Measurements from ENCODE around the gene CDK6. TPM values are rescaled to one million over a fixed set of nuclear protein-coding genes. Genes with fewer than 3 reads are reported as not detected.

Gene CDK6
- total and polyA plus RNA-seq, 2 donors, result 6.5 to 42.0 TPM

GRCh38 chr7:92754919-92755581 is 81.3 kb downstream of the CDK6 start:
- peak in 8 of 9 donors; percentile 17 to 73 (median 40) for DNase-seq (ENCODE audit: low read depth in 6 of 9, low spot score in 9 of 9)

GRCh38 chr7:92753614-92754013 is 82.8 kb downstream of the CDK6 start:
- no peak overlapping the region for H3K4me3 ChIP-seq (ENCODE audit: low read length in 2 of 2)
- peaks cover 20 to 24% of the 10 kb centered on the region in 2 donors for H3K4me1 ChIP-seq (ENCODE audit: control insufficient read depth in 2 of 2, insufficient read depth in 2 of 2, low read length in 2 of 2)
- DNase-seq (ENCODE audit: low read depth in 6 of 9, low spot score in 9 of 9), result no peak
- peaks cover 0 to 22% of the 10 kb centered on the region in 2 donors for H3K36me3 ChIP-seq (ENCODE audit: control insufficient read depth in 2 of 2, insufficient read depth in 2 of 2, low read length in 1 of 2)
- H3K27me3 ChIP-seq (ENCODE audit: control insufficient read depth in 2 of 2, insufficient read depth in 1 of 2, low read length in 1 of 2), result no peaks in the 10 kb centered on the region
- WGBS, result 70% methylated on average over 3 of the region's 3 CpGs
- H3K27ac ChIP-seq (ENCODE audit: low read depth in 1 of 2, low read length in 1 of 2), result peak overlapping the region in 1 of 2 donors; percentile 23
- H3K9me3 ChIP-seq (ENCODE audit: control insufficient read depth in 2 of 2, insufficient read depth in 1 of 2, low read length in 1 of 2), result no peaks in the 10 kb centered on the region

More at GRCh38 chr7:92754919-92755581, 81.3 kb downstream of the CDK6 start:
- 8% methylated on average over 9 of the region's 9 CpGs for whole genome bisulfite sequencing
- no peaks in the 10 kb centered on the region for H3K27me3 ChIP-seq (ENCODE audit: control insufficient read depth in 2 of 2, insufficient read depth in 1 of 2, low read length in 1 of 2)
- no peak overlapping the region for H3K4me3 ChIP-seq (ENCODE audit: low read length in 2 of 2)
- H3K36me3 ChIP-seq (ENCODE audit: control insufficient read depth in 2 of 2, insufficient read depth in 2 of 2, low read length in 1 of 2), result peaks cover 0 to 19% of the 10 kb centered on the region in 2 donors
- H3K9me3 ChIP-seq (ENCODE audit: control insufficient read depth in 2 of 2, insufficient read depth in 1 of 2, low read length in 1 of 2), result no peaks in the 10 kb centered on the region
- peaks cover 18 to 28% of the 10 kb centered on the region in 2 donors for H3K4me1 ChIP-seq (ENCODE audit: control insufficient read depth in 2 of 2, insufficient read depth in 2 of 2, low read length in 2 of 2)
- H3K27ac ChIP-seq (ENCODE audit: low read depth in 1 of 2, low read length in 1 of 2), result peak overlapping the region; percentile 11 to 82

GRCh38 chr7:92751902-92752901 is 84.2 kb downstream of the CDK6 start:
- DNase-seq (ENCODE audit: low read depth in 6 of 9, low spot score in 9 of 9), result no peak
- Histone ChIP-seq H3K27me3 (ENCODE audit: control insufficient read depth in 2 of 2, insufficient read depth in 1 of 2, low read length in 1 of 2) (no peaks in the 10 kb centered on the region), H3K27ac (ENCODE audit: low read depth in 1 of 2, low read length in 1 of 2) (no peak overlapping the region), H3K36me3 (ENCODE audit: control insufficient read depth in 2 of 2, insufficient read depth in 2 of 2, low read length in 1 of 2) (peaks cover 0 to 18% of the 10 kb centered on the region in 2 donors), H3K4me3 (ENCODE audit: low read length in 2 of 2) (no peak overlapping the region), H3K9me3 (ENCODE audit: control insufficient read depth in 2 of 2, insufficient read depth in 1 of 2, low read length in 1 of 2) (no peaks in the 10 kb centered on the region), H3K4me1 (ENCODE audit: control insufficient read depth in 2 of 2, insufficient read depth in 2 of 2, low read length in 2 of 2) (peaks cover 23 to 27% of the 10 kb centered on the region in 2 donors)
- 95% methylated on average over 4 of the region's 4 CpGs for WGBS

- Histone ChIP-seq H3K4me1 (ENCODE audit: control insufficient read depth in 2 of 2, insufficient read depth in 2 of 2, low read length in 2 of 2) (peaks cover 23 to 27% of the 10 kb centered on the region in 2 donors), H3K36me3 (ENCODE audit: control insufficient read depth in 2 of 2, insufficient read depth in 2 of 2, low read length in 1 of 2) (peaks cover 0 to 23% of the 10 kb centered on the region in 2 donors), H3K27me3 (ENCODE audit: control insufficient read depth in 2 of 2, insufficient read depth in 1 of 2, low read length in 1 of 2) (no peaks in the 10 kb centered on the region), H3K27ac (ENCODE audit: low read depth in 1 of 2, low read length in 1 of 2) (no peak overlapping the region), H3K4me3 (ENCODE audit: low read length in 2 of 2) (no peak overlapping the region), H3K9me3 (ENCODE audit: control insufficient read depth in 2 of 2, insufficient read depth in 1 of 2, low read length in 1 of 2) (no peaks in the 10 kb centered on the region)
- 91% methylated on average over 6 of the region's 6 CpGs for WGBS
- no peak for DNase-seq (ENCODE audit: low read depth in 6 of 9, low spot score in 9 of 9)
These were observed 85.4 kb downstream of the CDK6 start for GRCh38 chr7:92750946-92751345.

GRCh38 chr7:92750447-92750839 is 85.9 kb downstream of the CDK6 start:
- 98% methylated on average over 4 of the region's 4 CpGs for WGBS
- Histone ChIP-seq H3K27me3 (ENCODE audit: control insufficient read depth in 2 of 2, insufficient read depth in 1 of 2, low read length in 1 of 2) (no peaks in the 10 kb centered on the region), H3K9me3 (ENCODE audit: control insufficient read depth in 2 of 2, insufficient read depth in 1 of 2, low read length in 1 of 2) (no peaks in the 10 kb centered on the region), H3K4me1 (ENCODE audit: control insufficient read depth in 2 of 2, insufficient read depth in 2 of 2, low read length in 2 of 2) (peaks cover 18 to 22% of the 10 kb centered on the region in 2 donors), H3K27ac (ENCODE audit: low read depth in 1 of 2, low read length in 1 of 2) (no peak overlapping the region), H3K36me3 (ENCODE audit: control insufficient read depth in 2 of 2, insufficient read depth in 2 of 2, low read length in 1 of 2) (peaks cover 0 to 21% of the 10 kb centered on the region in 2 donors), H3K4me3 (ENCODE audit: low read length in 2 of 2) (no peak overlapping the region)
- DNase-seq (ENCODE audit: low read depth in 6 of 9, low spot score in 9 of 9), result no peak

- DNase-seq (ENCODE audit: low read depth in 6 of 9, low spot score in 9 of 9), result no peak
- no peaks in the 10 kb centered on the region for H3K9me3 ChIP-seq (ENCODE audit: control insufficient read depth in 2 of 2, insufficient read depth in 1 of 2, low read length in 1 of 2)
- peaks cover 13 to 17% of the 10 kb centered on the region in 2 donors for H3K4me1 ChIP-seq (ENCODE audit: control insufficient read depth in 2 of 2, insufficient read depth in 2 of 2, low read length in 2 of 2)
- no peaks in the 10 kb centered on the region for H3K27me3 ChIP-seq (ENCODE audit: control insufficient read depth in 2 of 2, insufficient read depth in 1 of 2, low read length in 1 of 2)
- peaks cover 0 to 20% of the 10 kb centered on the region in 2 donors for H3K36me3 ChIP-seq (ENCODE audit: control insufficient read depth in 2 of 2, insufficient read depth in 2 of 2, low read length in 1 of 2)
- WGBS, result 81% methylated on average over 2 of the region's 2 CpGs
- no peak overlapping the region for H3K27ac ChIP-seq (ENCODE audit: low read depth in 1 of 2, low read length in 1 of 2)
- no peak overlapping the region for H3K4me3 ChIP-seq (ENCODE audit: low read length in 2 of 2)
These were observed 86.4 kb downstream of the CDK6 start for GRCh38 chr7:92749832-92750446.

- H3K27me3 ChIP-seq (ENCODE audit: control insufficient read depth in 2 of 2, insufficient read depth in 1 of 2, low read length in 1 of 2), result no peaks in the 10 kb centered on the region
- no peak for DNase-seq (ENCODE audit: low read depth in 6 of 9, low spot score in 9 of 9)
- H3K4me3 ChIP-seq (ENCODE audit: low read length in 2 of 2), result no peak overlapping the region
- no peaks in the 10 kb centered on the region for H3K9me3 ChIP-seq (ENCODE audit: control insufficient read depth in 2 of 2, insufficient read depth in 1 of 2, low read length in 1 of 2)
- peaks cover 9 to 11% of the 10 kb centered on the region in 2 donors for H3K4me1 ChIP-seq (ENCODE audit: control insufficient read depth in 2 of 2, insufficient read depth in 2 of 2, low read length in 2 of 2)
- H3K36me3 ChIP-seq (ENCODE audit: control insufficient read depth in 2 of 2, insufficient read depth in 2 of 2, low read length in 1 of 2), result peaks cover 0 to 20% of the 10 kb centered on the region in 2 donors
- no peak overlapping the region for H3K27ac ChIP-seq (ENCODE audit: low read depth in 1 of 2, low read length in 1 of 2)
These were observed 87.0 kb downstream of the CDK6 start for GRCh38 chr7:92749327-92749755.

GRCh38 chr7:92748495-92748894 is 87.9 kb downstream of the CDK6 start:
- no peaks in the 10 kb centered on the region for H3K9me3 ChIP-seq (ENCODE audit: control insufficient read depth in 2 of 2, insufficient read depth in 1 of 2, low read length in 1 of 2)
- H3K27me3 ChIP-seq (ENCODE audit: control insufficient read depth in 2 of 2, insufficient read depth in 1 of 2, low read length in 1 of 2), result no peaks in the 10 kb centered on the region
- no peak overlapping the region for H3K27ac ChIP-seq (ENCODE audit: low read depth in 1 of 2, low read length in 1 of 2)
- H3K36me3 ChIP-seq (ENCODE audit: control insufficient read depth in 2 of 2, insufficient read depth in 2 of 2, low read length in 1 of 2), result peaks cover 0 to 19% of the 10 kb centered on the region in 2 donors
- no peak for DNase-seq (ENCODE audit: low read depth in 6 of 9, low spot score in 9 of 9)
- no peak overlapping the region for H3K4me3 ChIP-seq (ENCODE audit: low read length in 2 of 2)
- H3K4me1 ChIP-seq (ENCODE audit: control insufficient read depth in 2 of 2, insufficient read depth in 2 of 2, low read length in 2 of 2), result peaks cover 5 to 6% of the 10 kb centered on the region in 2 donors
